ENCODE measurements around the gene RTN1.

The RTN1 gene

GRCh38 chr14:59849411-59850130 lies 21.0 kb downstream of the RTN1 start:
- no peak for DNase-seq (ENCODE audit: low read depth)

- no peak for DNase-seq (ENCODE audit: low read depth)
These were observed 21.9 kb downstream of the RTN1 start for GRCh38 chr14:59848671-59849070.

- DNase-seq (ENCODE audit: low read depth) = no peak
These were observed 22.9 kb downstream of the RTN1 start for GRCh38 chr14:59847711-59848110.

- DNase-seq (ENCODE audit: low read depth) = no peak
These were observed 24.0 kb downstream of the RTN1 start for GRCh38 chr14:59846595-59846994.

GRCh38 chr14:59845245-59845644 lies 25.3 kb downstream of the RTN1 start:
- no peak for DNase-seq (ENCODE audit: low read depth)

GRCh38 chr14:59844186-59844812 lies 26.3 kb downstream of the RTN1 start:
- DNase-seq (ENCODE audit: low read depth) = no peak

- DNase-seq (ENCODE audit: low read depth) = no peak
These were observed 34.5 kb downstream of the RTN1 start for GRCh38 chr14:59836116-59836515.

GRCh38 chr14:59832653-59833294 lies 37.8 kb downstream of the RTN1 start:
- no peak for DNase-seq (ENCODE audit: low read depth)

- no peak for DNase-seq (ENCODE audit: low read depth)
These were observed 39.4 kb downstream of the RTN1 start for GRCh38 chr14:59831121-59831730.

- DNase-seq (ENCODE audit: low read depth) = no peak
These were observed 40.2 kb downstream of the RTN1 start for GRCh38 chr14:59830338-59830734.

GRCh38 chr14:59829469-59830337 lies 40.9 kb downstream of the RTN1 start:
- DNase-seq (ENCODE audit: low read depth) = no peak

GRCh38 chr14:59828276-59828675 lies 42.3 kb downstream of the RTN1 start:
- DNase-seq (ENCODE audit: low read depth) = no peak

- no peak for DNase-seq (ENCODE audit: low read depth)
These were observed 43.2 kb downstream of the RTN1 start for GRCh38 chr14:59827401-59827800.

GRCh38 chr14:59826150-59826549 lies 44.4 kb downstream of the RTN1 start:
- DNase-seq (ENCODE audit: low read depth) = no peak

- no peak for DNase-seq (ENCODE audit: low read depth)
These were observed 47.4 kb downstream of the RTN1 start for GRCh38 chr14:59823179-59823578.

GRCh38 chr14:59819446-59820088 lies 51.0 kb downstream of the RTN1 start:
- no peak for DNase-seq (ENCODE audit: low read depth)

- no peak for DNase-seq (ENCODE audit: low read depth)
These were observed 53.6 kb downstream of the RTN1 start for GRCh38 chr14:59816941-59817340.

- no peak for DNase-seq (ENCODE audit: low read depth)
These were observed 55.6 kb downstream of the RTN1 start for GRCh38 chr14:59814988-59815387.

- no peak for DNase-seq (ENCODE audit: low read depth)
These were observed 58.8 kb downstream of the RTN1 start for GRCh38 chr14:59811815-59812214.

- DNase-seq (ENCODE audit: low read depth) = no peak
These were observed 59.5 kb downstream of the RTN1 start for GRCh38 chr14:59811073-59811472.

- no peak for DNase-seq (ENCODE audit: low read depth)
These were observed 67.5 kb downstream of the RTN1 start for GRCh38 chr14:59803052-59803540.

All from activated T-cell treated with anti-CD3 and anti-CD28 coated beads for 1 hour (primary cell).